ENCODE data around the gene PARVG.
A peak's percentile ranks its signal among the peaks of the same experiment; 100 is the strongest.

PARVG gene
- total RNA-seq, result 25.5 to 165 reads per million in 2 experiments

- peak; percentile 30 for DNase-seq (ENCODE audit: low read depth)
These were observed at the start of gene PARVG for GRCh38 chr22:44180706-44181032. PARVG (plus strand) TSS chr22:44180925; CDS start chr22:44183330, 2,405 bp downstream.

GRCh38 chr22:44131412-44131811, 49.3 kb upstream of the PARVG start:
- no peak for DNase-seq (ENCODE audit: low read depth)

- DNase-seq (ENCODE audit: low read depth), result no peak
These were observed 48.6 kb upstream of the PARVG start for GRCh38 chr22:44131989-44132685.

GRCh38 chr22:44132724-44133123, 48.0 kb upstream of the PARVG start:
- no peak for DNase-seq (ENCODE audit: low read depth)

GRCh38 chr22:44133161-44133560, 47.6 kb upstream of the PARVG start:
- DNase-seq (ENCODE audit: low read depth), result no peak

GRCh38 chr22:44133901-44134571, 46.7 kb upstream of the PARVG start:
- DNase-seq (ENCODE audit: low read depth), result no peak

- no peak for DNase-seq (ENCODE audit: low read depth)
These were observed 44.6 kb upstream of the PARVG start for GRCh38 chr22:44136112-44136511.

GRCh38 chr22:44136786-44137185, 43.9 kb upstream of the PARVG start:
- no peak for DNase-seq (ENCODE audit: low read depth)

- no peak for DNase-seq (ENCODE audit: low read depth)
These were observed 43.3 kb upstream of the PARVG start for GRCh38 chr22:44137415-44137814.

- no peak for DNase-seq (ENCODE audit: low read depth)
These were observed 41.0 kb upstream of the PARVG start for GRCh38 chr22:44139773-44140172.

GRCh38 chr22:44142421-44143104, 38.2 kb upstream of the PARVG start:
- no peak for DNase-seq (ENCODE audit: low read depth)

- no peak for DNase-seq (ENCODE audit: low read depth)
These were observed 37.6 kb upstream of the PARVG start for GRCh38 chr22:44143105-44143474.

- no peak for DNase-seq (ENCODE audit: low read depth)
These were observed 37.1 kb upstream of the PARVG start for GRCh38 chr22:44143579-44143978.

- no peak for DNase-seq (ENCODE audit: low read depth)
These were observed 36.6 kb upstream of the PARVG start for GRCh38 chr22:44144046-44144569.

GRCh38 chr22:44145544-44145943, 35.2 kb upstream of the PARVG start:
- DNase-seq (ENCODE audit: low read depth), result no peak

- DNase-seq (ENCODE audit: low read depth), result no peak
These were observed 34.5 kb upstream of the PARVG start for GRCh38 chr22:44146088-44146861.

- no peak for DNase-seq (ENCODE audit: low read depth)
These were observed 33.6 kb upstream of the PARVG start for GRCh38 chr22:44147008-44147645.

GRCh38 chr22:44147821-44148574, 32.7 kb upstream of the PARVG start:
- no peak for DNase-seq (ENCODE audit: low read depth)

GRCh38 chr22:44151676-44152075, 29.0 kb upstream of the PARVG start:
- DNase-seq (ENCODE audit: low read depth), result no peak

GRCh38 chr22:44153710-44154109, 27.0 kb upstream of the PARVG start:
- DNase-seq (ENCODE audit: low read depth), result no peak

- no peak for DNase-seq (ENCODE audit: low read depth)
These were observed 26.2 kb upstream of the PARVG start for GRCh38 chr22:44154436-44154942.

Data from T follicular helper cell (primary cell).